IPS DF 4.7 (cell line): ENCODE measurements around the gene PPP1R2B.
"Not testable (repeated sequence)": the region's sequence is repeated elsewhere in the genome, so short reads cannot be mapped to it uniquely, and the experiment has no call there.

Experiments used
- DNase-seq: peaks from one replicate; pipeline ENCODE4 v3.0.0-alpha.2; 2013; ENCODE audit warnings: low spot score; ENCODE audit errors: extremely low read depth

The PPP1R2B gene

GRCh38 chr5:156850206-156850751 is at the start of gene PPP1R2B:
Gene PPP1R2B (plus strand): TSS chr5:156850295. CDS start chr5:156850563, 268 bp downstream.
- no peak for DNase-seq

DNA sequence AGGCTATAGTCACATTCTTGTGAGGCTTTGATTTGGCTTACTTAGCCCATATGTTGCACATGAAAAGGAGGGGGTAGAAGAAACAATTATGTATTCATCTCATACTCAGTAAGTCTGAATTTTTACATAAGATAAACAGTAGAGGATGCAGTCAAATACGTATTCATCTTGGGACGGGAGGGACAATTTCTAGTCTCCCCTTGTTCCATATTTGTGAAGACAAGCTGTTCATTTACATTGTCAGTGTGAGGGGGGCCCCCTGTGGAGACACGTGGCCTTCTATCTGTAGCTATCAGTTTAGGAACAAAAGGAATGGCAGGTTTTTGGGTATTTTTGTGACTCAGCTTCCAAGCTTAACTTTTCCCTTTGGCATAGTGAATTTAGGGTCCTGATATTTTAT is 49.2 kb upstream of the PPP1R2B start:
- DNase-seq = no peak

DNA sequence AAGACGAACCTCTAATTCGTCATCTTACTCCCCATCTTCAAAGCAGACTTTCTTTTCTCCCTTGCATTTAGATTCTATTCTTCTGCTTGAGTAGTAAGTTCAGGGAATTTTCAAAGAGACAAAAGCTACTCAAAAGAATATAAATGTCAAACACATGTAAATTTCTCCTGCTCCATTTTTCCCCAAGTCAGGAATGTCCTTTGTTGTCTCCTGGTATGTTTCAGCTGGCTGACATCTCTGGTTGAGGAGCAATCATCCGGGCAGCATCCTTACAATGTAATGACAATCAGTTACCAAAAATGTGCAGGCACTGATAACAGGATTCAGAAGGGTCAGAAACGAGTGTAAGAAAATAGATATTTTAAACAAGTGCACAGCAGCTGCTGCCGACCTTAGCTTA is 47.6 kb upstream of the PPP1R2B start:
- DNase-seq = no peak

GRCh38 chr5:156803404-156803803 is 46.7 kb upstream of the PPP1R2B start:
- no peak for DNase-seq

DNA sequence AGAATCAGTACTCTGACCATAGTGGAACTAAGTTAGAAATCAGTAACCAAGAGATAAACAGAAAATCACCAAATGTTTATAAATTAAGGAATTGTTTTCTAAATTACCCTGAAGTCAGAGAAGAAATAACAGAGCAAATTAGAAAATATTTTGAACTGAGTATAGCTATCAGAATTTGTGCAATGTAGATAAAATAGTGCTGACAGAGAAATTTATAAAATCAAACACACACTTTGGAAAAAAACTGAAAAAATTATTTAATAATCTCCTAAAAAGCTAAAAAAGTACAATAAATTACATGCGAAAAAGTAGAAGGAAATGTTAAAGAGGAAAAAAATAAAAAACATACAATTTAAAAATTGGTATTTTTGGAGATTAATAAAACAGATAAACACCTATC is 37.1 kb upstream of the PPP1R2B start:
- no peak for DNase-seq

- no peak for DNase-seq
These were observed 34.0 kb upstream of the PPP1R2B start for GRCh38 chr5:156815988-156816599.

GRCh38 chr5:156819537-156819936 is 30.6 kb upstream of the PPP1R2B start:
- no peak for DNase-seq

GRCh38 chr5:156819967-156820581 is 30.0 kb upstream of the PPP1R2B start:
- DNase-seq = no peak

DNA sequence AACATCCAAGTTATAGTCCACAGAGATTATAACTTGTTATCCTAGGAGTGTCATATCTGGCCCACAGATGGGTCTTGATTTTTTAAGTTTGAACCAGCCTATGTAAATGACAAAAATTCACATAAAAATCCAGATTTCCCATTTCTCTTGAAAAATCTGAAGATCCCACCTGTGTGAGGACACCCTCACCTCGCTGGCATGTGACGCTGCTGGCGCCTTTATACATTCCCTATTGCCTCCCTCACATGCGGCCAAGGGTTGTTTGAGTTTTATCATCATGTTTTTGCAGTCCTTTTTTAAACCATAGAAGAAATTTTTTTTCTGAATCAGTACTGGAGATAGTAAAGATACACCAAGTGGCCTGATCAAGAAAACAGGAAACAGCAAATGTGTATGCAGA is 25.9 kb upstream of the PPP1R2B start:
- DNase-seq = no peak

- DNase-seq = no peak
These were observed 25.3 kb upstream of the PPP1R2B start for GRCh38 chr5:156824800-156825199.

DNA sequence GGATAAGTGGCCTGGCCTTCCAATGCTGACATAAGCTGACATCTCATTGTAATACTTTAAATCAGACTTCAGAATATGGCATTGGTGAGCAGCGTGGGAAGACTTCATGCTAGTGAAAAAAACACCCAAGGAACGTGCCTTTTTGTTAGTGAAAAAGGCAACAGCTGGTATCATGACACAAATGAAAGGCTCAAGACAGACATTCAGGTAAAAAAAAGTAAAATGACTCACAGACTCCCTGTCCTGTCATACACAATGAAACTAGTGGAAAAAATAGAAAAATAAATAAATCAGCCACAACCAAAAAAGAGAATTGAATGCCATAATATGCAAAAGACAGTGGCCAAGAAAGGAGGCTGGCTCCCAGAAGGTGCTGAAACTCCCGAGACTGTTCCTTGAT is 24.4 kb upstream of the PPP1R2B start:
- DNase-seq = no peak

DNA sequence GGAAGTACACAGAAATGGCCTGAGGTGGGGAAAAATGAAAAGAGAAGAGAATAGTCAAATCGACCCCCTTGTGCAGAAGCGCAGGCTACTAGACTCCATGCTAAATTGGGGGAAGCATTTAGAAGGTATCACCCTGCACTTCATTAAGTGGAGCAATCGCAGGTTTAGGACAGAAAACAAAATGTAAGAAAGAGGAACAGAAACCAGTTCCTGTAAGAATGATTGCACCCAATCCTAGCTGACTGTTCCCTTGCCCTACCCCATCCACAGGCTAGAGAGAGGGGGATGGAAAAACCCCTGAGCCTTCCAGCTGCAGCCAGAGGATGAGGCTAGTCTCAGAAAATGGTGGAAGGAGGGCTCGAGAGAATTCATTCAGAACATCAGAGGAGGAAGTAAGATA is 23.9 kb upstream of the PPP1R2B start:
- no peak for DNase-seq

DNA sequence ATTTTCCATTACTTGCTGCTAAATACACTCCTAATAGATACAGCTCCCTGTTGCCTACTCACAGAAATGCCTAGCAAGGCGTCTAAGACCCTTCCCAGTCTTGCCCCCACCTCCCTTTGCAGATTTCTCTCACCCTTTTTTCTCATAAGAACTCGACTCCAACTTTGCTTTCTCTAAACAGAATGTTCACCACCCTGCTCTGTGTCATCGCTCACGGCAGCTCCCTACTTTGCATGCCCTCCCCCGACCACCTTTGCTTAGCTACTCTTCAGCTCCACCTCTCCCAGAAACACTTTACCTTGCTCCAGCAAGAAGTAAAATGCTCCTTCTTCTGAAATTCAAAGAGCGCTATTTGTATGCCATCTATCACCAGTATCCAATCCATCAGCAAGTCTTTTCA is 15.2 kb upstream of the PPP1R2B start:
- no peak for DNase-seq

DNA sequence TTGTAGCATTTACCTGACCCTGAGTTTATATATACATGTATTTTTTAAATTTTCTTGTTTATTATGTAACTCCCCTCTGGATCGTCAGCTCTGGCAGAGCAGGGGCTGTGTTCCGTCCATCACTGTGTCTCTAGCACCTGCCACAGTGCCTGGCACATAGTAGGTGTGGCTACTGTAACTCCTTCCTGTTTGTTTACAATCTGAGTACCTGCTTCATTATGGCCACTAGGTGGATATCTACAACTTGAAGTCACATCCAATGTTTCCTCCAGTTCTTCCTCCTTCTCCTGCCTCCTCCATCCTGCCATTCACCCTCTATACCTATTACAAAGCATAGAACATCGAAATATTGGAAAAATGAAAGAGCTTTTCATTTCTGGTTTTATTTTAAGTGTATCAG is 14.2 kb upstream of the PPP1R2B start:
- DNase-seq = no peak

- DNase-seq = no peak
These were observed 13.2 kb upstream of the PPP1R2B start for GRCh38 chr5:156836846-156837245.

DNA sequence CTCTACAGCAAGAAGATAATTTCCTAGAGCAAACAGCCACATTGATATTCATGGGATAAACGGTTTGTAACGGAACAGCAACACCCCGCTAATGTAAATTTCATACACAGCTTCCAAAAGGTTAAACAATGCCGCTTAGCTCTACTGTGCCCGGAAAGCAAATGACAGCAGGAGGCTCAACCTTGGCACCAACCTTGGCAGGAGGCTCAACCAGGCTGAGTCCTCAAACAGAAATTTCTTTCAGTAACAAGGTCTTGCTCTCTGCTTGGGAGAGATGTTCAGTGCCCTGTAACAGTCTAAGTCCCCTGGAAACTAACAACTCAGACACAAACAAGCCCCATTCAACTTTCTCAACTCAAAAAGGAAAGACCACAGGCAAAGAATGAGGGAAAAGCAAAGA is 11.1 kb upstream of the PPP1R2B start:
- no peak for DNase-seq

DNA sequence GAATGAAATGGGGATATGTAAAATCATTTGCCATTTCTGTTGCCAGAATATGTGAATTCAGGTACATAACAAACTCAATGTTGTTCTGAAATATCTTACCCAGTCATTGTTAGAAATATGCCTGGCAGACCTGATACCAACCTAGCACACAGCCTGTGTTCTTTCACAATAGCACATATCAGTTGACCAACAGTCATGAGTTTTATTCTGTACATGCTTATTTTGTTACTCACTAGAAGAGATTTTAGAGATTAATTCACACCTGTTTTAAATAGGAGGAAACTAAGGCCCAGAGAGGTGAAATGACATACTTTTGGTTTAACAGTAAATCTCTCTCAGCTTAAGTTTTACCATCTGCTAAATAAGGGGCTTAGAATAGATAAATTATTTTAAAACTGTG is 8.4 kb upstream of the PPP1R2B start:
- DNase-seq = no peak

DNA sequence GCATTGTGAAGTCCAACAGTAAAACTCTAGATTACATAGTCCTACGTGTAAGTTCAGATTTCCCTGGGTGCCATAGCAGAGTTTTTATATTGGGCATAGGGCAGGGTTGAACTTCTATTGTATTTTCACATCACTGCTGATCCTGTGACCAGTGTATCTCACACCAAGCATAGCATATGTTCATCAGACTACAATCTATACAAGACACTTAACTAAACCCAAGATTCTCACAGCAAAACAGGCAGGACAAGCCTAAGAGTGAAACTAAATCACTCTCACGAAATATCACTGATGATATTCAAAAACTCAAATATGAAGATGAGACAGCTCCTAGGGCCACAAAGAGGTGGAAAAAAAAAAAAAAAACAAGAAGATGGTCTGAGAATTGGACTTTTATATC is 3.2 kb upstream of the PPP1R2B start:
- DNase-seq = no peak

DNA sequence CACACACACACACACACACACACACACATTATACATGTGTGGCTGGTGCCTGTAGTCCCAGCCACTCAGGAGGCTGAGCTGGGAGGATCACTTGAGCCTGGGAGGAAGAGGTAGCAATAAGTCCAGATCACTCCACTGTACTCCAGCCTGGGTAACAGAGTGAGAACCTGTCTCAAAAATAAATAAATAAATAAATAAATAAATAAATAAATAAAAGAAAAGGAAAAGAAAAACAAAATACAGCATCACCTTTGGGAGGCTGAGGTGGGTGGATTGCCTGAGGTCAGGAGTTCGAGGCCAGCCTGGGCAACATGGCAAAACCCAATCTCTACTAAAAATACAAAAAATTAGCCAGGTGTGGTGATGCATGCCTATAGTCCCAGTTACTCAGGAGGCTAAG is 1.6 kb upstream of the PPP1R2B start:
- DNase-seq = not testable (repeated sequence)

DNA sequence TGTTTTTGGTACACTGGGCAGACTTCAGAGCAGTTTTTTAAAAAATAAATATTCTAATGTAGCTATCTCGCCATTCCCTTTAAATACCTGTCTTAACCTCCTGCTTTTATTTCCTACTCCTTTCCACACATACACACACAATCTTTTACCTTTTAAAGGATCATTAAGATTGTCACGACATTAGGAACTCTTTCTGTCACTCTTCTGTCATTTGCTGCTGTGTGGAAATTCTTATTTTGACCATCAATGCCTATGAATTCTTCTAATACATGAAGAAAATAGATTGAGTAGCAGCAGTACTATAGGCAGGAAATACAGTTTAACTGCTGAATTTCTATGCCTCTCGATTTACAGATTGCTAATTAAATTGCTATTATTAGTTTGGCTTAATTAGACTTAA is 1.8 kb downstream of the PPP1R2B start:
- DNase-seq = no peak

DNA sequence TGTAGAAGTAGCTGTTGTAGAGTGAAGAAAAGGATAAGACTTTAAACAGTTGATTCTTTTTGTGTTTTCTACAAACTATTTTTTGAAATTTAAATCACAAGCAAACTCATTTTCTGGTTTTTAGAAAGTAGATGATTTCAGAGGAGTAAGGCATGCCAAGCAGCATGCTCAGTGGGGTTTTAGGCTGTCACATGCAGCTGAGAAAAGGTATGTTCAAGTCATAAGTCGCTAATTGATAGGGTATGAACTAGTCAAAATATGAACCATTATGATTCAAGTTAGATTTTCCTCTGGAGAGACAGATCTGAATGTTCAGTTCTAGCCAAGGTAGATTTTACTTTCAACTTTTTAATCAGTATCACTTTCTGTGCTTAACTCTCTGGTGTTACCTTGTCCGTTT is 3.0 kb downstream of the PPP1R2B start:
- not testable (repeated sequence) for DNase-seq

DNA sequence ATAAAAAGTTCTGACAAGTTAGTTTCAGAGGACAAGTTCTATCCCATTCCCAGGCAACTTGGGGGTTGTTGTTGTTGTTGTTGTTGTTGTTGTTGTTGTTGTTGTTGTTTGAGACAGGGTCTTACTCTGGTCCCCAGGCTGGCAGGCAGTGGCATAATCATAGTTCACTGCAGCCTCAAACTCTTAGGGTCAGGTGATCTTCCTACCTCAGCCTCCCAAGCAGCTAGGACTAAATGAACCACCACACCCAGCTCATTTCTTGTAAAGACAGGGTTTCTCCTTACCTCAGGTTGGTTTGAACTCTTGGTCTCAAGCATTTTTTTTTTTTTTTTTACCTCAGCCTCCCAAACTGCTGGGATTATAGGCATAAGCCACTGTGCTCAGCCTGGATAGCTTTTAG is 15.3 kb downstream of the PPP1R2B start:
- no peak for DNase-seq

- no peak for DNase-seq
These were observed 20.4 kb downstream of the PPP1R2B start for GRCh38 chr5:156870498-156870839.
